DND-41 (cell line): Measurements from ENCODE around the gene AFG3L2.
"Not testable (repeated sequence)": the region's sequence is repeated elsewhere in the genome, so short reads cannot be mapped to it uniquely, and the experiment has no call there.

Experiments
- EZH2 ChIP-seq: IDR thresholded peaks from 3 replicates; pipeline ENCODE4 v1.6.1; 2012; ENCODE audit warnings: borderline replicate concordance, low read depth, mild to moderate bottlenecking, moderate library complexity, low read length, inconsistent platforms; ENCODE audit not compliant: severe bottlenecking
- TF ChIP-seq, protein P1 (sequence below): IDR thresholded peaks from 2 replicates; pipeline ENCODE4 v1.5.1; 2012; ENCODE audit warnings: borderline replicate concordance, low read length, moderate library complexity, mild to moderate bottlenecking; ENCODE audit not compliant: poor library complexity, severe bottlenecking; ENCODE audit errors: extremely low read depth

DNA sequence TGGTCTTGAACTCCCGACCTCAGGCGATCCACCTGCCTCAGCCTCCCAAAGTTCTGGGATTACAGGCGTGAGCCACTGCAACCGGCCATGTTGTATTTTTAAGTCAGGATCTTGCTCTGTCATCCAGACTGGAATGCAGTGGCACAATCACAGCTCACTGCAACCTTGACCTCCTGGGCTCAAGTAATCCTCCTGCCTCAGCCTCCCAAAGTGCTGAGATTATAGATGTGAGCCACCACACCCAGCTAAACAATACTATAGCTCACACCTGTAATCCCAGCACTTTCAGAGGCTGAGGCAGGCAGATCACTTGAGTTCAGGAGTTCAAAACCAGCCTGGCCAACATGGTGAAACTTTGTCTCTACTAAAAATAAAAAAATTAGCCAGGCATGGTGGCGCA, 6.7 kb upstream of the AFG3L2 start:
- TF ChIP-seq, protein P1, sequence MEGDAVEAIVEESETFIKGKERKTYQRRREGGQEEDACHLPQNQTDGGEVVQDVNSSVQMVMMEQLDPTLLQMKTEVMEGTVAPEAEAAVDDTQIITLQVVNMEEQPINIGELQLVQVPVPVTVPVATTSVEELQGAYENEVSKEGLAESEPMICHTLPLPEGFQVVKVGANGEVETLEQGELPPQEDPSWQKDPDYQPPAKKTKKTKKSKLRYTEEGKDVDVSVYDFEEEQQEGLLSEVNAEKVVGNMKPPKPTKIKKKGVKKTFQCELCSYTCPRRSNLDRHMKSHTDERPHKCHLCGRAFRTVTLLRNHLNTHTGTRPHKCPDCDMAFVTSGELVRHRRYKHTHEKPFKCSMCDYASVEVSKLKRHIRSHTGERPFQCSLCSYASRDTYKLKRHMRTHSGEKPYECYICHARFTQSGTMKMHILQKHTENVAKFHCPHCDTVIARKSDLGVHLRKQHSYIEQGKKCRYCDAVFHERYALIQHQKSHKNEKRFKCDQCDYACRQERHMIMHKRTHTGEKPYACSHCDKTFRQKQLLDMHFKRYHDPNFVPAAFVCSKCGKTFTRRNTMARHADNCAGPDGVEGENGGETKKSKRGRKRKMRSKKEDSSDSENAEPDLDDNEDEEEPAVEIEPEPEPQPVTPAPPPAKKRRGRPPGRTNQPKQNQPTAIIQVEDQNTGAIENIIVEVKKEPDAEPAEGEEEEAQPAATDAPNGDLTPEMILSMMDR: not testable (repeated sequence)
- TF ChIP-seq EZH2: not testable (repeated sequence)
